Astrocyte (in vitro differentiated cells and primary cell): ENCODE data around the gene CEP104. TPM values are rescaled to one million over a fixed set of nuclear protein-coding genes. Genes with fewer than 3 reads are reported as not detected.

Source experiments
- DNase-seq: peaks from one replicate; pipeline ENCODE4 v3.0.0-alpha.2; 2010; ENCODE audit warnings: low read depth
- FAIRE-seq: peaks from 2 replicates; lab custom pipeline; 2011; peaks lifted over from hg19 to GRCh38; lab: Jason Lieb, UNC
- H2AFZ ChIP-seq: 2 replicates; pipeline ENCODE4 v1.6.0; 2012; ENCODE audit warnings: low read depth, low read length, inconsistent platforms
- H3K27ac ChIP-seq: 2 replicates; pipeline ENCODE4 v1.5.1; 2011; ENCODE audit warnings: low read depth, low read length, inconsistent platforms
- H3K27me3 ChIP-seq: 2 replicates; pipeline ENCODE4 v1.6.0; 2011; ENCODE audit warnings: low read length, inconsistent platforms; ENCODE audit not compliant: insufficient read depth
- H3K36me3 ChIP-seq: 2 replicates; pipeline ENCODE4 v1.5.1; 2011; ENCODE audit warnings: low read length, inconsistent platforms; ENCODE audit not compliant: insufficient read depth
- H3K4me1 ChIP-seq: 2 replicates; pipeline ENCODE4 v1.5.1; 2011; ENCODE audit warnings: low read length, inconsistent platforms; ENCODE audit not compliant: insufficient read depth
- H3K4me2 ChIP-seq: 2 replicates; pipeline ENCODE4 v1.6.0; 2012; ENCODE audit warnings: low read length, inconsistent platforms
- H3K4me3 ChIP-seq: 2 replicates; pipeline ENCODE4 v1.5.1; 2011; ENCODE audit warnings: low read depth, mild to moderate bottlenecking, low read length, inconsistent platforms; ENCODE audit not compliant: insufficient read depth
- H3K79me2 ChIP-seq: 2 replicates; pipeline ENCODE4 v1.6.0; 2012; ENCODE audit warnings: mild to moderate bottlenecking, low read length, inconsistent platforms; ENCODE audit not compliant: insufficient read depth
- H3K9ac ChIP-seq: 2 replicates; pipeline ENCODE4 v1.6.0; 2012; ENCODE audit warnings: mild to moderate bottlenecking, low read length, inconsistent platforms
- H3K9me3 ChIP-seq: 2 replicates; pipeline ENCODE4 v1.5.1; 2012; ENCODE audit warnings: low read depth, mild to moderate bottlenecking, low read length, inconsistent platforms; ENCODE audit not compliant: insufficient read depth
- H4K20me1 ChIP-seq: 2 replicates; pipeline ENCODE4 v1.6.0; 2012; ENCODE audit warnings: low read length, inconsistent platforms; ENCODE audit not compliant: insufficient read depth
- H3K27ac Mint-ChIP-seq: one replicate; pipeline ENCODE4 v1.8.0; 2021; ENCODE audit warnings: mild to moderate bottlenecking, mixed read lengths; ENCODE audit not compliant: unreplicated experiment
- H3K27me3 Mint-ChIP-seq: one replicate; pipeline ENCODE4 v1.8.0; 2021; ENCODE audit warnings: low read depth, mixed read lengths; ENCODE audit not compliant: unreplicated experiment
- H3K36me3 Mint-ChIP-seq: one replicate; pipeline ENCODE4 v1.8.0; 2021; ENCODE audit warnings: low read depth, mixed read lengths; ENCODE audit not compliant: unreplicated experiment
- H3K4me1 Mint-ChIP-seq: one replicate; pipeline ENCODE4 v1.8.0; 2021; ENCODE audit warnings: low read depth, mixed read lengths; ENCODE audit not compliant: unreplicated experiment
- H3K4me3 Mint-ChIP-seq: one replicate; pipeline ENCODE4 v1.8.0; 2021; ENCODE audit warnings: mild to moderate bottlenecking, moderate library complexity, mixed read lengths; ENCODE audit not compliant: unreplicated experiment
- H3K9me3 Mint-ChIP-seq: one replicate; pipeline ENCODE4 v1.8.0; 2021; ENCODE audit warnings: mild to moderate bottlenecking, mixed read lengths; ENCODE audit not compliant: unreplicated experiment
- EZH2 ChIP-seq: IDR thresholded peaks from 2 replicates; pipeline ENCODE4 v1.6.1; 2012; ENCODE audit warnings: mild to moderate bottlenecking, low read length, inconsistent platforms; ENCODE audit not compliant: insufficient read depth
- total RNA-seq: library from RNA; stranded (reverse); gene quantifications from 2 replicates; pipeline ENCODE4 v1.2.1, GENCODE V29; 2021
- TF ChIP-seq, protein P1 (sequence below): IDR thresholded peaks from 2 replicates; pipeline ENCODE4 v1.5.1; 2011; ENCODE audit warnings: low read depth, mild to moderate bottlenecking, inconsistent platforms, low read length, moderate library complexity; ENCODE audit not compliant: insufficient read depth

CEP104 gene
- total RNA-seq, 1 donor from 2014 or later = 43.6 TPM

DNA sequence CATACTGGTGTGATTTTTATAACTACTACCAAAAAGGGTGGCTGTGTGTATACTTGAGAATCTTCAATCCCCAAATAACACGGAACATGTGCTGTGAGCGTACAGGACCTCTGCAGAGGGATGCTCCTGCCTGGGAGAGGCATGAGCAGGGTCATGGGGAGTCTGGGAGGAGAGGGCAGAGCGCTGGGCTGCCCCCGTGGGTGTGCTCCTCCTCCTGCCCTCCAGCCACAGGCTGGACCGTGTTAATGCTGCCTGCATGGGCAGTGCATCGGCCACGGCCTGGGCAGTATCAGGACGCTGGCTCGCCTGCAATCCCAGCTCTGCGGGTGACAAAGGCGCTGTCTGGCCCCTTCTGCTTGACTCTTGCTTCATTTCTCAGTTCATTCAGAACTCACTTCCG lies 6.2 kb downstream of the CEP104 start:
- no peak for FAIRE-seq

DNA sequence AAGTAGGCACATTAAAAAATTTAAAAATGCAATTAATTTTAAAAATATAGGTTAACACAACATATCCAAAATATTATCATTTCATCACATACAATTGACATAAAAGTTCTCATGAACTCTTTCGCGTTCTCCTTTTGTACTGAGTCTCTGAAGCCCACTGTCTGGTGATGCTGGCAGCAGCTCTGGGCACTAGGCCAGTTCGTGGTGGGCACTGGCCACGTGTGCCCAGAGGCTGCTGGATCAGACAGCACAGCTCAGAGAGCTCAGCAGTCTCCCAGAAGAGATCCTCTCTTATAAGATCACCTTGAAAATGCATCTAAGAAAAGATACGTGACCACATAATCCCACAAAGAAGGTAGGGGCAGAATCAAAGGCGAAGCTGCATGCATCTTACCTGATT lies 9.9 kb downstream of the CEP104 start:
- Histone ChIP-seq H3K4me2 (no peak overlapping the region), H3K4me3 (no peak overlapping the region)
- no peak for DNase-seq

More for the DNA sequence above, 6.2 kb downstream of the CEP104 start:
- Histone ChIP-seq H3K4me2 (no peak overlapping the region), H3K4me3 (no peak overlapping the region), H3K79me2 (peaks cover 33% of the 10 kb centered on the region), H4K20me1 (peaks cover 28% of the 10 kb centered on the region), H3K9me3 (no peaks in the 10 kb centered on the region), H3K4me1 (no peaks in the 10 kb centered on the region), H3K27ac (no peak overlapping the region), H3K27me3 (no peaks in the 10 kb centered on the region), H3K36me3 (peaks cover 2% of the 10 kb centered on the region), H2AFZ (no peak overlapping the region), H3K9ac (no peak overlapping the region)
- H3K27me3 Mint-ChIP-seq = no peaks in the 10 kb centered on the region
- DNase-seq = no peak
- no peak overlapping the region for H3K27ac Mint-ChIP-seq
- H3K36me3 Mint-ChIP-seq = peaks cover 4% of the 10 kb centered on the region
- no peak for TF ChIP-seq EZH2
- TF ChIP-seq, protein P1, sequence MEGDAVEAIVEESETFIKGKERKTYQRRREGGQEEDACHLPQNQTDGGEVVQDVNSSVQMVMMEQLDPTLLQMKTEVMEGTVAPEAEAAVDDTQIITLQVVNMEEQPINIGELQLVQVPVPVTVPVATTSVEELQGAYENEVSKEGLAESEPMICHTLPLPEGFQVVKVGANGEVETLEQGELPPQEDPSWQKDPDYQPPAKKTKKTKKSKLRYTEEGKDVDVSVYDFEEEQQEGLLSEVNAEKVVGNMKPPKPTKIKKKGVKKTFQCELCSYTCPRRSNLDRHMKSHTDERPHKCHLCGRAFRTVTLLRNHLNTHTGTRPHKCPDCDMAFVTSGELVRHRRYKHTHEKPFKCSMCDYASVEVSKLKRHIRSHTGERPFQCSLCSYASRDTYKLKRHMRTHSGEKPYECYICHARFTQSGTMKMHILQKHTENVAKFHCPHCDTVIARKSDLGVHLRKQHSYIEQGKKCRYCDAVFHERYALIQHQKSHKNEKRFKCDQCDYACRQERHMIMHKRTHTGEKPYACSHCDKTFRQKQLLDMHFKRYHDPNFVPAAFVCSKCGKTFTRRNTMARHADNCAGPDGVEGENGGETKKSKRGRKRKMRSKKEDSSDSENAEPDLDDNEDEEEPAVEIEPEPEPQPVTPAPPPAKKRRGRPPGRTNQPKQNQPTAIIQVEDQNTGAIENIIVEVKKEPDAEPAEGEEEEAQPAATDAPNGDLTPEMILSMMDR = no peak
- no peaks in the 10 kb centered on the region for H3K9me3 Mint-ChIP-seq
- peaks cover 5% of the 10 kb centered on the region for H3K4me1 Mint-ChIP-seq
- H3K4me3 Mint-ChIP-seq = no peak overlapping the region

DNA sequence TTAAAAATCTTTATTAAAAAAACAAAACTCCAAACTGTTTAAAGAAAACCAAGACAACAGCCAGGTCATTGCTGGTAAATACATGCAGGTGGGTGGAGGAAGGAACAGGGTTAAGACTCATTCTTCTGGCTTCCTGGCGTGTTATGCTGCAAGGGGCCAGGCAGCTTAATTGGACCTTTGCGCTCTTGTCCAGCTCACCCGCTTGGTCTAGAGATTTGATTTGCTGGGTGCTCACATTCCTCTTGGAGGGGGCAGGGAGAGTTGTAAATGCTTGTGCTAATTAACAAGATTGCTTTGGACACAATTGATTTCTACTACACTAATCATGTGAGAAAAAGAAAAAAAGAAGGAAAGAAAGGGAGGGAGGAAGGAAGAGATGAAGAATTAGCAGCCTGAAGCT lies 10.5 kb downstream of the CEP104 start:
- Histone ChIP-seq H3K27ac (no peak overlapping the region), H3K27me3 (no peaks in the 10 kb centered on the region), H4K20me1 (no peaks in the 10 kb centered on the region), H3K4me2 (no peak overlapping the region), H3K79me2 (no peaks in the 10 kb centered on the region), H3K9ac (no peak overlapping the region), H3K9me3 (no peaks in the 10 kb centered on the region), H3K36me3 (peaks cover 4% of the 10 kb centered on the region), H3K4me1 (no peaks in the 10 kb centered on the region), H3K4me3 (no peak overlapping the region), H2AFZ (no peak overlapping the region)
- Mint-ChIP-seq H3K4me3 (no peak overlapping the region), H3K4me1 (no peaks in the 10 kb centered on the region), H3K27ac (no peak overlapping the region), H3K27me3 (no peaks in the 10 kb centered on the region), H3K36me3 (peaks cover 6% of the 10 kb centered on the region), H3K9me3 (no peaks in the 10 kb centered on the region)
- DNase-seq = no peak
- no peak for FAIRE-seq
- TF ChIP-seq, protein P1 = no peak
- no peak for TF ChIP-seq EZH2

More for the DNA sequence above, 9.9 kb downstream of the CEP104 start:
- TF ChIP-seq EZH2 = no peak
- TF ChIP-seq, protein P1 = no peak
- no peaks in the 10 kb centered on the region for H3K4me1 Mint-ChIP-seq
- H3K9me3 Mint-ChIP-seq = no peaks in the 10 kb centered on the region
- H3K9me3 ChIP-seq = no peaks in the 10 kb centered on the region
- no peak overlapping the region for H3K9ac ChIP-seq
- no peaks in the 10 kb centered on the region for H3K27me3 Mint-ChIP-seq
- H3K27me3 ChIP-seq = no peaks in the 10 kb centered on the region
- H3K4me3 Mint-ChIP-seq = no peak overlapping the region
- no peaks in the 10 kb centered on the region for H4K20me1 ChIP-seq
- no peak overlapping the region for H3K27ac ChIP-seq
- H3K36me3 Mint-ChIP-seq = peaks cover 6% of the 10 kb centered on the region
- H3K36me3 ChIP-seq = peaks cover 4% of the 10 kb centered on the region
- H3K27ac Mint-ChIP-seq = no peak overlapping the region
- H3K4me1 ChIP-seq = no peaks in the 10 kb centered on the region
- FAIRE-seq = no peak
- peaks cover under 1% of the 10 kb centered on the region for H3K79me2 ChIP-seq
- no peak overlapping the region for H2AFZ ChIP-seq
